ENCODE results near the gene GCH1.

- no peak for TF ChIP-seq CTCF (IDR thresholded peaks at IDR 0.05)
- no peak for TF ChIP-seq EP300 (IDR thresholded peaks at IDR 0.05)
These were observed 86.2 kb downstream of the GCH1 start for GRCh38 chr14:54816450-54816849.

All from gastroesophageal sphincter (tissue), 3 donors.